SK-N-MC (cell line): Measurements from ENCODE around the gene ZMIZ1.

Experiments used
- DNase-seq: peaks from one replicate; pipeline ENCODE4 v3.0.0-alpha.2; 2011; ENCODE audit warnings: low read depth, low spot score
- H3K27ac ChIP-seq: fragments of 200-600 bp; sonication (generic); 2 replicates; pipeline ENCODE4 v1.5.1; 2016; ENCODE audit warnings: mixed run types
- H3K36me3 ChIP-seq: fragments of 200-600 bp; sonication (generic); 2 replicates; pipeline ENCODE4 v1.6.1; 2017; ENCODE audit warnings: antibody characterized with exemption, low read length, mixed read lengths; ENCODE audit not compliant: insufficient read depth
- H3K4me3 ChIP-seq: fragments of 200-600 bp; sonication (generic); 2 replicates; pipeline ENCODE4 v1.5.1; 2016
- H3K9ac ChIP-seq: fragments of 200-600 bp; sonication (generic); 2 replicates; pipeline ENCODE4 v1.8.0; 2017; ENCODE audit warnings: mixed run types, mixed read lengths; ENCODE audit not compliant: insufficient read length
- H3K9me3 ChIP-seq: fragments of 200-600 bp; sonication (generic); 2 replicates; pipeline ENCODE4 v1.6.1; 2017; ENCODE audit warnings: low read depth, mild to moderate bottlenecking, antibody characterized with exemption, low read length, moderate library complexity, mixed read lengths
- EZH2 ChIP-seq: fragments of 200-600 bp; sonication (generic); IDR thresholded peaks from one replicate; pipeline ENCODE4 v1.6.1; 2017; ENCODE audit warnings: antibody characterized with exemption
- FOXP2 ChIP-seq: optimal IDR thresholded peaks from 2 replicates; pipeline ENCODE3; 2011; ENCODE audit warnings: mild to moderate bottlenecking, moderate library complexity; ENCODE audit not compliant: insufficient read depth; ENCODE audit errors: extremely low read length, control extremely low read depth
- POLR2AphosphoS5 ChIP-seq: IDR thresholded peaks from 2 replicates; pipeline ENCODE4 v1.6.1; 2012; ENCODE audit warnings: mild to moderate bottlenecking, low read depth, low read length, borderline replicate concordance

ZMIZ1 gene

DNA sequence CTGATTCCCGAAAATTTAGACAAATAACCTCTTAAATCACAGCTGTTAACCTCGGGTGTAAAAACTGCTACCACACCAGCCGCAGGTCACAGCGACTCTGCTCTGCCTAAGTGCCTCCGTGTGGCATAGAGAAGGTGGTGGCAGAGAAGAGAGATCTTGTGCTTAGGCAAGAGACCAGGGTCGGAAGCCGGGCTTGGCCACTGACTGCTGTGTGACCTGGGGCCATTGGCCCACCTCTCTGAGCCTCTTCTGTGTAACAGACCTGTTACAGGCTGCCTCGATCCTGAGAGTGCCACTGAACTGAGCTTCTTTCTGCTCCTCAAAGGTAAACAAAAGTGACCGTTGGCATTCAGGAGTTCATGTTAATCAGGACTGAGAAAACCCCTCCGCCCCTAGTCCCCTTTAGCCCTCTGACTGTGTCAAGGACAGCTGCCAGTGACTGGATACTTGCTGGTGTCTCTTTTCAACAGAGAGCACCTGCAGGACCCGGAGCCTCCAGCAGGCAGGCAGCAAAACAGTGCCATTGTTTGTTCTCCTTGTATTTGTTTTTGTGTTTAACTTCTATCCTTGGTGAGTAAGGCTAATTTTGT, 36.5 kb downstream of the ZMIZ1 start:
- DNase-seq, result no peak
- no peak for TF ChIP-seq POLR2AphosphoS5
- no peak for TF ChIP-seq EZH2
- no peak for TF ChIP-seq FOXP2
- no peak overlapping the region for H3K27ac ChIP-seq
- H3K9ac ChIP-seq, result no peak overlapping the region
- no peaks in the 10 kb centered on the region for H3K9me3 ChIP-seq
- H3K36me3 ChIP-seq, result no peaks in the 10 kb centered on the region
- H3K4me3 ChIP-seq, result no peak overlapping the region

DNA sequence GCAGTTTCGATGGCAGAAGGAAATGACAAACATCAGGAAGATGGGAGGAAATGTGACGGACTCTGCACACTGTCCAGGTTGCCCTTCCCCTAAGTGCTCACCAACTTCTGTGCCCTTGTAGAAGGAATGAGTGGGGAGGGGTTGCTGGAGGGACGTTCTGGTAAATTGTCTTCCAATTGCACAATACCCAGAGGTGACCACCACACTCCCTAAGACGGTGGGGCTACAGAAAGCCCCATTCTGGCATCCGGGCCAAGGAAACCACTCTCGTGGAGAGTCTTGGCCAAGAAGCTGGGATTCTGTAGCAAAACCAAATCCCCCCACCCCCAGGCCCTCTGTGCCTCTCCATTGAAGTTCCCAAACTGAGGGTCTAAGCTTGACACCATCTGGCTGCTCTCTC, 37.1 kb downstream of the ZMIZ1 start:
- H3K9me3 ChIP-seq, result no peaks in the 10 kb centered on the region
- no peak for DNase-seq
- H3K27ac ChIP-seq, result no peak overlapping the region
- H3K4me3 ChIP-seq, result no peak overlapping the region
- H3K36me3 ChIP-seq, result no peaks in the 10 kb centered on the region
- H3K9ac ChIP-seq, result no peak overlapping the region
- no peak for TF ChIP-seq FOXP2
- no peak for TF ChIP-seq POLR2AphosphoS5
- TF ChIP-seq EZH2, result no peak

DNA sequence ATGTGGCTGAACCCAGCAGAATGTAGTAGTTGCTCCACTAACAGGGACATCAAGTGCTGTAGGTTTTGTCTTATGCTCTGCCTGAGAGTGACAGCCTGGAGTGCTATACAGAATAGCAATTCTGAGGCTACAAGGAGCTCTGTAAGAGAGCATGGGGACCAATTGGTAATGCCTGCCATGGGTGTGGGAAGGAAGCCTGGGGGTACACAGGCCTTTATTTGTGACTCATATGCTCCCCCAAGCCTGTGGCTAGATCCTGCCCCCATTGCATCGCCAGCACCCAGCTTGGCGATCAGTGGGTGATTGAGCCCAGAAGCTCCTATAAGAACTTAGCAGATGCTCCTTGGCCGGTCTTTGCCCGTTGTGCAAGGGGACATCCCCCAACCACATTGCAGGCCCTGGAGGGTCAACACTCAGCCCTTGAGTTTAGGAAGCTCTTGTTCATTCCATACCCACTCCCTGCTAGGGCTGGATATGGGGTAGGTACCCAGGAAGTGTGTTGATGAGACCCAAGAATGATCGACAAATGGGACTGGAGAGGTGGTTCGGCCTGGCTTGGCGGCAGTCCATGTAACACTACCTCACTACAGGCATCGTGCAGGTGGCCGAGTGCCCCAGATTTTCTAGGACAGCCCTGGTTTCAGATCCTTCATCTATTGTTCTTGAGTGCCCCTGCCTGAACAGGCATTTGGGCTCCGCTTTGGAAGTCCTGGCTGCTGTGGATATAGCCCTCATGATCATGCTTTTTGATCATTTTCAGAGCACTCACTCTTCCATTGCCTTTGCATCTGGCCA, 37.7 kb downstream of the ZMIZ1 start:
- no peak overlapping the region for H3K27ac ChIP-seq
- no peaks in the 10 kb centered on the region for H3K9me3 ChIP-seq
- DNase-seq, result no peak
- H3K36me3 ChIP-seq, result no peaks in the 10 kb centered on the region
- no peak overlapping the region for H3K9ac ChIP-seq
- H3K4me3 ChIP-seq, result no peak overlapping the region
- no peak for TF ChIP-seq POLR2AphosphoS5
- no peak for TF ChIP-seq FOXP2
- TF ChIP-seq EZH2, result no peak

DNA sequence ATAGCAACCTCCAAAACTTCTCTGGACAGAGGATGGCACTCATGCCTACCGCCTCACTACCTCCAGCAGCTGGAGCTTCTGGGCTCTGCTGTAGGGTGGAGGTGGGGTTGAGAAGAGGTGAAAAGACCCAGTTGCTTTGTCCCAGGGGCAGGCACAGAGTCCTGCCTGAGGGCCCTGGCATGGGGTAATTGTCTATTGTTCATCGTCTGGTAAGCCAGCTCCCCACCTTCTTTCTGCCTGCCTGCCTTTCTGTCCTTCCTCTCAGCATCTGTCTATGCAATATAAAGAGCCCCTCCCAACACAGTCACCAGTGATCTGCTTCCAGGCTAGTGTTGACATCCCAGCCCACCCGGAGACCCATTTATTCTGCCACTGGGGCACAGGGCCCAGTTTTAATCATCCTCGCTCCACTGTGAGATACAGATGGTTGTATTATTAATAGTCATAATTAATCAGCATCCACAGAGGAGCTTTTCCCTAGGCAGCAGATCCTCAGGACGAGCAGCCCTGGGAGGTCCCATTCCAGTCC, 39.0 kb downstream of the ZMIZ1 start:
- Histone ChIP-seq H3K9ac (no peak overlapping the region), H3K9me3 (no peaks in the 10 kb centered on the region)

DNA sequence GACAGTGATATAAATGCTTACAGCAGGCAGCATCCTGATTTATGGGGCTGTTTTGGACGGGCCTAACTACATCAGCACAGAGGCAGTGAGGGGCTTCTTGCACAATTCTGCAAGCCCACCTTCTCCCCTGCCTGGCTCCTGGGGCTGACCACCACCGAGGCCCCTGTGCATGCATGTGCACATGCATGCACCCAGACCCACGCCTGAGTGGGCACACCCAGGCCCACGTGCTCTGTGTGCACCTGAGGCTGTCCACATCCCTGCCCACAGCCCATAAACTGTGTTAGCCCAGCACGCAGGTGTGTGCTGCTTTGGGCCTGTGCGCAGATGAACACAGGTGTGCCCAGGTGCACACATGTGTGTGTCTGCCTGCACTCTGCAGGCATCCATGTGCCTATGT, 40.0 kb downstream of the ZMIZ1 start:
- Histone ChIP-seq H3K36me3 (no peaks in the 10 kb centered on the region), H3K27ac (no peak overlapping the region), H3K4me3 (no peak overlapping the region), H3K9me3 (no peaks in the 10 kb centered on the region), H3K9ac (no peak overlapping the region)
- no peak for DNase-seq
- no peak for TF ChIP-seq FOXP2
- no peak for TF ChIP-seq EZH2
- TF ChIP-seq POLR2AphosphoS5, result no peak

More for the DNA sequence above, 39.0 kb downstream of the ZMIZ1 start:
- DNase-seq, result no peak
- H3K27ac ChIP-seq, result no peak overlapping the region
- TF ChIP-seq FOXP2 (no peak), EZH2 (no peak), POLR2AphosphoS5 (no peak)
- no peaks in the 10 kb centered on the region for H3K36me3 ChIP-seq
- no peak overlapping the region for H3K4me3 ChIP-seq

DNA sequence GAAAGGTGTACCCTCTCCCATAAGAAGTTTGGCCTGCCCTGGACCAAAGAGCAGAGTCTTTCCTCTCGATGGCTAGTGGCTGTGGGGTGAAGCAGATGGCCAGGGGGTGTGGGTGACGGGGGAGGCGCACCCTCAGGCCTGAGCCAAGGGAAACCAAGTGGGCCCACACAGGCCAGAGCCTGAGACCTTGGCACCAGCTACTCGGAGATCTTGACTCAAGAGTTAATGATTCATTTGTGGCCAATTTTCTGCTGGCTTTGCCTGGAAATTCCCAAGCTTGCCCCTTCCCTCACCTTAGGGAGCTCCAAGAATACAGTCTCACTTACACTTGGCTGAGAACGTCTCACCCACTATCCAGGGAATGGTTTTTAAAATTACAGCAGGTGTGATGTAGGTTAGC, 42.7 kb downstream of the ZMIZ1 start:
- Histone ChIP-seq H3K27ac (no peak overlapping the region), H3K9ac (no peak overlapping the region)
- no peak for DNase-seq

DNA sequence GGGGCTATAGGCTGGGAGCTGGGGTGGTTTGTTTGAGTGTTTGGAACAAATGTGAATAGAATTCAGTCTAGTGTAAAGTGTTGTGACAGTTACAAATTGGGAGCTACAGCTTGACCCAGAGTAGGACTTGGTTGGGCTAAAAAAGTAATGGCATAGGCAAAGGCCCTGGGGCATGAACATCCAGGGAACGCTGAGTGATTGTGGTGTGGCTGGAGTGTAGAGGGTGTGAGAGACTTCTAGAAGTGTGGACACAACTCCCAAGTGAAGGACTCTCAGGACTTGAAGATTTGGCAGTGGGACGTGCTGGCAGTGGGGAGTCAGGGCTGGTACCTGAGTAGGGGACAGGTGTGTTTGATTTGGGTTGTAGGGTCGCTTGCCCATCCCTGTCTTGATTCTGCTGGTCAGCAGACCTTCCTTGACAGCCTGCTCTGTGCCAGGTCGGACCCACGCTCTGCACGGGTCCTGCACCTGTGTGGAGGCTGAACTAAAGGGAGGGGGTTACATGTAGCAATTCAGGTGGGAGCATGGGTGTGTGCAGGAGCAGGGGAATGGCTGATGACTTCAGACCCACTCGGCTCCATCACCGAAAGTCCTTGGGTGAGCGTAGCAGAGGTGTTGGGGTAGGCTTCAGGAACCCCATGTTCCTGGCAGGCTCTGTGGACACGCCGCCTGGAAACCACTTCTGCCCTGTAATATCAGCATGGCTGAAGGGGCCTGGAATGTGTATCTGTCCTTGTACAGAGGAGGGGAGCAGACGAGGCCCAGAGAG, 43.3 kb downstream of the ZMIZ1 start:
- DNase-seq, result no peak
- Histone ChIP-seq H3K27ac (no peak overlapping the region), H3K9me3 (no peaks in the 10 kb centered on the region), H3K4me3 (no peak overlapping the region), H3K9ac (no peak overlapping the region), H3K36me3 (no peaks in the 10 kb centered on the region)
- TF ChIP-seq EZH2, result no peak
- TF ChIP-seq FOXP2, result no peak
- TF ChIP-seq POLR2AphosphoS5, result no peak

More for the DNA sequence above, 42.7 kb downstream of the ZMIZ1 start:
- Histone ChIP-seq H3K9me3 (no peaks in the 10 kb centered on the region), H3K36me3 (no peaks in the 10 kb centered on the region), H3K4me3 (no peak overlapping the region)
- TF ChIP-seq FOXP2 (no peak), EZH2 (no peak)

DNA sequence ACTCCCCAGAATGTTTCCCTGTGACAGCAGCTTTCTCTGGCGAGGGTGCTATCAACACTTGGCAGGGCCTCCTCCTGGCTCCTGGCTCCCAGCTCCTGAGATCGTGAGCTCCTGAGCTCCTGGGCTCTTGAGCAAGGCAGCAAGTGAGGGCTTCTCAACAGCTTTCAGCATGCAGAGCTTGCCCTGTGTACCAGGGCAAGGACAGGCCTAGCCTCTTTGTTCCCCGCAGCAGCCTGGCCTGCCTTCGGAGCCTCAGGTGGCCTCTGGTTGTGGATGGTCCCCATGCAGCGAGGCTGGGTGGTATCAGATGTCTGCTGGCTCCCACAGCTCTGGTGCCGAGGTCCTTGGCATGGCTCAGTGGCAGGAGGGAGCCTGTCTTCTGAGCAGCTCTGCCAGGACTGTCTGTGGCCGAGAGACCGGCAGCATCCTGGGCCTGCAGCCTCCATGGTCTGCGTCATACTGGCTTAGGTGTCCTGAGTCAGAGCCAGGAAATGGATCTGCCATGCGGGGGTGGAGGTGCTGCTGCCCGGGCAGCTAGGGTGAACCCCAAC, 44.2 kb downstream of the ZMIZ1 start:
- Histone ChIP-seq H3K4me3 (no peak overlapping the region), H3K9me3 (no peaks in the 10 kb centered on the region), H3K27ac (no peak overlapping the region), H3K9ac (no peak overlapping the region), H3K36me3 (no peaks in the 10 kb centered on the region)
- no peak for TF ChIP-seq FOXP2
- no peak for TF ChIP-seq EZH2
- TF ChIP-seq POLR2AphosphoS5, result no peak
- DNase-seq, result no peak
